OCI-LY3 (cell line): ENCODE data around the gene TTC28.

ENCODE experiments used
- CTCF ChIP-seq: fragments of 200-600, 300-600 bp; sonication (generic); IDR thresholded peaks from 2 replicates; pipeline ENCODE4 v1.5.1; 2014; ENCODE audit warnings: antibody characterized with exemption, low read length, low read depth
- EZH2phosphoT487 ChIP-seq: fragments of 200-600 bp; shearing (Covaris generic); IDR thresholded peaks from 2 replicates; pipeline ENCODE4 v1.6.1; 2018; ENCODE audit warnings: antibody characterized with exemption, mixed run types, low read depth

- no peak for TF ChIP-seq CTCF
- TF ChIP-seq EZH2phosphoT487 = no peak
Observed at GRCh38 chr22:28048529-28048928, 631.1 kb downstream of the TTC28 start.
